Mesothelial cell of epicardium (in vitro differentiated cells): ENCODE data around the gene KRTAP29-1. TPM values are rescaled to one million over a fixed set of nuclear protein-coding genes. Genes with fewer than 3 reads are reported as not detected.
"Not testable (repeated sequence)": the region's sequence is repeated elsewhere in the genome, so short reads cannot be mapped to it uniquely, and the experiment has no call there.

Experiments
- DNase-seq, 2 experiments: peaks; one replicate each; pipeline ENCODE4 v3.0.0; 2021; ENCODE audit warnings: low spot score in 2 of 2; ENCODE audit not compliant: unreplicated experiment in 2 of 2
- H3K27ac Mint-ChIP-seq: 2 replicates; pipeline ENCODE4 v1.8.0; 2021; ENCODE audit warnings: mixed read lengths
- H3K27me3 Mint-ChIP-seq: 2 replicates; pipeline ENCODE4 v1.8.0; 2021; ENCODE audit warnings: low read depth, mixed read lengths
- H3K36me3 Mint-ChIP-seq: 2 replicates; pipeline ENCODE4 v1.8.0; 2021; ENCODE audit warnings: mixed read lengths
- H3K4me1 Mint-ChIP-seq: 2 replicates; pipeline ENCODE4 v1.8.0; 2021; ENCODE audit warnings: mixed read lengths
- H3K4me3 Mint-ChIP-seq: 2 replicates; pipeline ENCODE4 v1.8.0; 2021; ENCODE audit warnings: mild to moderate bottlenecking, moderate library complexity, mixed read lengths
- H3K9me3 Mint-ChIP-seq: 2 replicates; pipeline ENCODE4 v1.8.0; 2021; ENCODE audit warnings: mixed read lengths
- total RNA-seq: library from RNA; stranded (reverse); gene quantifications from 3 replicates; pipeline ENCODE4 v1.2.1, GENCODE V29; 2021
- TF ChIP-seq, protein P1 (sequence below): fragments of 200-600 bp; sonication (generic); IDR thresholded peaks from one replicate; pipeline ENCODE4 v1.5.0; 2021; ENCODE audit warnings: antibody characterized with exemption; ENCODE audit not compliant: unreplicated experiment

Gene KRTAP29-1
- total RNA-seq, 1 donor from 2014 or later: not detected

DNA sequence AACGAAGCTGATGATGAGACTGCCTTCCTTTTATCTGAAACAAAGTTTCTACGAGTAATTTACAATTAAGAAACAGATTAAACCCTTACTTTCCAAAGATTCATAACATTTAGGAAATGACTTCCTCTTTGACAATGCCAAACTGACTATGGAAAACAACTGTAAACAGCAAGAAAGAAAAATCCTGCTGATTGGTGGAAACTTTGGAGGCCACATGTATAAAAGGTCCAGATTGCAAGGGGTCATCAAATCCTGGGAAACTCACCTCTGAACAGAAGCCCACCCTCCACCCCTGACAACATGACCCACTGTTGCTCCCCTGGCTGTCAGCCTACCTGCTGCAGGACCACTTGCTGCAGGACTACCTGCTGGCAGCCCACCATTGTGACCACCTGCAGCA, 37.6 kb downstream of the KRTAP29-1 start, which contains the start of gene KRTAP9-6:
Gene KRTAP9-6, plus strand, starts transcription at position 301 of the 400 bp plus-strand sequence. Its CDS starts 0 bp downstream, at position 301.
- Mint-ChIP-seq H3K27me3 (peaks cover 19% of the 10 kb centered on the region), H3K9me3 (no peaks in the 10 kb centered on the region), H3K27ac (no peak within 1 kb of the TSS), H3K36me3 (no peaks in the 10 kb centered on the region), H3K4me1 (no peaks in the 10 kb centered on the region), H3K4me3 (no peak within 1 kb of the TSS)
- DNase-seq: no peak
- TF ChIP-seq, protein P1, sequence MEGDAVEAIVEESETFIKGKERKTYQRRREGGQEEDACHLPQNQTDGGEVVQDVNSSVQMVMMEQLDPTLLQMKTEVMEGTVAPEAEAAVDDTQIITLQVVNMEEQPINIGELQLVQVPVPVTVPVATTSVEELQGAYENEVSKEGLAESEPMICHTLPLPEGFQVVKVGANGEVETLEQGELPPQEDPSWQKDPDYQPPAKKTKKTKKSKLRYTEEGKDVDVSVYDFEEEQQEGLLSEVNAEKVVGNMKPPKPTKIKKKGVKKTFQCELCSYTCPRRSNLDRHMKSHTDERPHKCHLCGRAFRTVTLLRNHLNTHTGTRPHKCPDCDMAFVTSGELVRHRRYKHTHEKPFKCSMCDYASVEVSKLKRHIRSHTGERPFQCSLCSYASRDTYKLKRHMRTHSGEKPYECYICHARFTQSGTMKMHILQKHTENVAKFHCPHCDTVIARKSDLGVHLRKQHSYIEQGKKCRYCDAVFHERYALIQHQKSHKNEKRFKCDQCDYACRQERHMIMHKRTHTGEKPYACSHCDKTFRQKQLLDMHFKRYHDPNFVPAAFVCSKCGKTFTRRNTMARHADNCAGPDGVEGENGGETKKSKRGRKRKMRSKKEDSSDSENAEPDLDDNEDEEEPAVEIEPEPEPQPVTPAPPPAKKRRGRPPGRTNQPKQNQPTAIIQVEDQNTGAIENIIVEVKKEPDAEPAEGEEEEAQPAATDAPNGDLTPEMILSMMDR: no peak

DNA sequence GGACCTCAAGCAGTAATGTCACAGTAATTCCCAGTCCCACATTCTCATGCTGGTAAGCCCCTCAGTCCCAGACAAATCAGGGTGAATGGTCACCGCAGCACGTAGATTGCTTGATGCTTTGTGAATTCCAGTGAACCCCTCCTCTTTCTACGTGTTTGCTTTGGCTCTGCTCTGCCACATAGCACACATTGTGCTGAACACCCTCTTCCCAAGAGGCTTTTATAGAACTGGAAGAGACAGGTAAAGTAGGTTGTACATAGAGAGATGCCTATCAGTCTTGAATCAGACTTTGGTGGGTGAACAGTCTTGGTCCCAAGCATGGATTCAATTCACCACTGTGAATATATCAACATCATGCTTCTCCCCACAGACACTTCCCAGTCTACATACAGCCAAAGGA, 38.1 kb downstream of the KRTAP29-1 start:
- DNase-seq: no peak
- TF ChIP-seq, protein P1: no peak
- H3K27me3 Mint-ChIP-seq: peaks cover 19% of the 10 kb centered on the region
- H3K27ac Mint-ChIP-seq: no peak overlapping the region
- no peak overlapping the region for H3K4me3 Mint-ChIP-seq
- no peaks in the 10 kb centered on the region for H3K9me3 Mint-ChIP-seq
- no peaks in the 10 kb centered on the region for H3K36me3 Mint-ChIP-seq
- H3K4me1 Mint-ChIP-seq: no peaks in the 10 kb centered on the region

DNA sequence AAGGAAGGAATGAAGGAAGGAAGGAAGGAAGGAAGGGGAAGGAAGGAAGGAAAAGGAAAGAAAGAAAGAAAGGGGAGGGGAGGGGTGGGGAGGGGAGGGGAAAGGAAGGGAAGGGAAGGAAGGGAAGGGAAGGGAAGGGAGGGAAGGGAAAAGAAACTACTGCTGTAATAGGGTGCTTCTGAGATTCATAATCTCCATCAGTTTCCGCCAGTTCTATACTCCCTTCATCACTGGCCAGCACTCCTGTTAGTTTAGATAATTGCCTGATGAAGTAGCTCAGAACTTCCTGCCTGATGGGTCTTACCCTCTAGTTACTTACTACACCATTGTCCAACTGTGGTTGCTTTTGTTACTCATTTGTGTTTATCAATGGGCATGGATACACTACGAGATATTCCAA, 39.4 kb downstream of the KRTAP29-1 start:
- Mint-ChIP-seq H3K27me3 (peaks cover 22% of the 10 kb centered on the region), H3K27ac (no peak overlapping the region), H3K9me3 (no peaks in the 10 kb centered on the region), H3K36me3 (no peaks in the 10 kb centered on the region), H3K4me1 (no peaks in the 10 kb centered on the region), H3K4me3 (no peak overlapping the region)
- TF ChIP-seq, protein P1: no peak
- DNase-seq: no peak

DNA sequence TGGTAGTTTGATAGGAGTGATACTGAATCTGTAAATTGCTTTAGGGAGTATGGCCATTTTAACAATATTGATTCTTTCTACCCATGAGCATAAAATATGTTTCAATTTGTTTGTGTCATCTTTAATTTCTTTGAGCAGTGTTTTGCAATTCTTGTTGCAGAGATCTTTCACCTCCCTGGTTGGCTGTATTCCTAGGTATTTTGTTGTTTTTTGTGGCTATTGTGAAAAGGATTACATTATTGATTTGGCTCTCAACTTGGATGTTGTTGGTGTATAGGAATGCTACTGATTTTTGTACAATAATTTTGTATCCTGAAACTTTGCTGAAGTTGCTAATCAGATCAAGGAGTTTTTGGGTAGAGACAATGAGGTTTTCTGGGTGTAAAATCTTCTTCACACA, 44.2 kb downstream of the KRTAP29-1 start:
- H3K4me1 Mint-ChIP-seq: no peaks in the 10 kb centered on the region
- H3K36me3 Mint-ChIP-seq: no peaks in the 10 kb centered on the region
- H3K27ac Mint-ChIP-seq: no peak overlapping the region
- no peak overlapping the region for H3K4me3 Mint-ChIP-seq
- DNase-seq: no peak
- TF ChIP-seq, protein P1: no peak
- H3K27me3 Mint-ChIP-seq: peaks cover 45% of the 10 kb centered on the region
- H3K9me3 Mint-ChIP-seq: no peaks in the 10 kb centered on the region

DNA sequence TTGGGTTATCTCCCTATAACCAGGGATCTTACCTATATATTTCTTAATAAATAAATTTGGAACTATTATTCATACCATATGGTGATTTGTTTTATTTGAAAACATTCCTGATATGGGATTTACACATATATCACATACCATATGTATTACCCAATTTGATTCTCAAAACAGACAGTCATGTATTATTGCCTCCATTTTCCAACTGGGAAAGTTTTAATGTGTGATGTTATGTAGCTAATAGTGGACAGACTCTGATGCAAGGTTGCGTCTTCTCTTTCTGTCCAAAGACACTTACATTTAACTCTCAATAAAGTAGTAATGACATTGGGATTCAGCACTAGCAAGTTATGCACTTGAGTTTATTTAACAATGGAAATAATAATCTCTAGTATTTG, 46.4 kb downstream of the KRTAP29-1 start:
- H3K9me3 Mint-ChIP-seq: no peaks in the 10 kb centered on the region
- no peaks in the 10 kb centered on the region for H3K36me3 Mint-ChIP-seq
- H3K27me3 Mint-ChIP-seq: peaks cover 52% of the 10 kb centered on the region
- H3K4me3 Mint-ChIP-seq: no peak overlapping the region
- no peak for DNase-seq
- H3K4me1 Mint-ChIP-seq: peaks cover 7% of the 10 kb centered on the region
- H3K27ac Mint-ChIP-seq: no peak overlapping the region
- TF ChIP-seq, protein P1: no peak

DNA sequence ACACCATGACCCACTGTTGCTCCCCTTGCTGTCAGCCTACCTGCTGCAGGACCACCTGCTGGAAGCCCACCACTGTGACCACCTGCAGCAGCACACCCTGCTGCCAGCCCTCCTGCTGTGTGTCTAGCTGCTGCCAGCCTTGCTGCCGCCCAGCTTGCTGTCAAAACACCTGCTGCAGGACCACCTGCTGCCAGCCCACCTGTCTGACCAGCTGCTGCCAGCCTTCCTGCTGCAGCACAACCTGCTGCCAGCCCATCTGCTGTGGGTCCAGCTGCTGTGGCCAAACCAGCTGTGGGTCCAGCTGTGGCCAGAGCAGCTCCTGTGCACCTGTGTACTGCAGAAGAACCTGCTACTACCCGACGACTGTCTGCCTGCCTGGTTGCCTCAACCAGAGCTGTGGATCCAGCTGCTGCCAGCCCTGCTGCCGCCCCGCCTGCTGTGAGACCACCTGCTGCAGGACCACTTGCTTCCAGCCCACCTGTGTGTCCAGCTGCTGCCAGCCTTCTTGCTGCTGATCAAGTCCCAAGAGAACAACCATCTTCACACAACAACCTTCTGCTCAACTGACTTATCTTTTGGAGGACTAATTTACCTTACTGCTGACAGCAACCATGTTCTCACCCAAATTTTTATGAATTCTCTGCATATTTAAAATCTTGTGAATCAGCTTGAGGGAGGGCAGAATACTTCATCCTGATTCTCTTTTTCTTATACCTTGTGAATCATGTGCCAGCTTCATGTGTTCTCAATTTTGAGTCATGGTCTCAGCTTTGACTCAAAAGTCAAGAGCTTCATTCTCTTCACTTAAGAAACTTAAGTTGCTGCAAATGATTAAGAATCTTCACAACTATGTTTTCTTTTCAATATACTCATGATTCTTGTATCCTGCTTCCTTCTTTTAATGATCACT, 47.0 kb downstream of the KRTAP29-1 start, which contains the start of gene KRTAP9-9:
Gene KRTAP9-9, plus strand, starts transcription at position 4 of the 910 bp plus-strand sequence.
- not testable (repeated sequence) for H3K36me3 Mint-ChIP-seq, H3K4me1 Mint-ChIP-seq
- peaks cover 55% of the 10 kb centered on the region for H3K27me3 Mint-ChIP-seq

More for the DNA sequence above, 47.0 kb downstream of the KRTAP29-1 start, which contains the start of gene KRTAP9-9:
- not testable (repeated sequence) for DNase-seq, H3K9me3 Mint-ChIP-seq, H3K27ac Mint-ChIP-seq, H3K4me3 Mint-ChIP-seq
